Endodermal cell (in vitro differentiated cells): ENCODE data around the gene BICD1. TPM values are rescaled to one million over a fixed set of nuclear protein-coding genes. Genes with fewer than 3 reads are reported as not detected.

ENCODE experiments used
- DNase-seq: peaks from one replicate; pipeline ENCODE4 v3.0.0-alpha.2; 2017
- H3K27ac ChIP-seq: 2 replicates; pipeline ENCODE4 v1.5.1; 2013; ENCODE audit warnings: mild to moderate bottlenecking, low read depth, low read length, moderate library complexity
- H3K27me3 ChIP-seq: 2 replicates; pipeline ENCODE4 v1.6.1; 2013; ENCODE audit warnings: mild to moderate bottlenecking, low read length, moderate library complexity; ENCODE audit not compliant: insufficient read depth, control insufficient read depth, poor library complexity, severe bottlenecking
- H3K36me3 ChIP-seq: 2 replicates; pipeline ENCODE4 v1.7.0; 2013; ENCODE audit warnings: mild to moderate bottlenecking, low read length, moderate library complexity; ENCODE audit not compliant: control insufficient read depth, insufficient read depth
- H3K4me1 ChIP-seq: one replicate; pipeline ENCODE4 v1.7.0; 2013; ENCODE audit warnings: low read length; ENCODE audit not compliant: control insufficient read depth, insufficient read depth
- H3K4me3 ChIP-seq: 2 replicates; pipeline ENCODE4 v1.5.1; 2013; ENCODE audit warnings: mild to moderate bottlenecking, low read length, moderate library complexity
- H3K9ac ChIP-seq: 2 replicates; pipeline ENCODE4 v1.6.1; 2013; ENCODE audit warnings: mild to moderate bottlenecking, low read length, moderate library complexity; ENCODE audit not compliant: poor library complexity, severe bottlenecking; ENCODE audit errors: extremely low read depth
- H3K9me3 ChIP-seq: 2 replicates; pipeline ENCODE4 v1.6.1; 2013; ENCODE audit warnings: mild to moderate bottlenecking, low read length, moderate library complexity; ENCODE audit not compliant: control insufficient read depth
- H3K27ac Mint-ChIP-seq: 2 replicates; pipeline ENCODE4 v1.8.0; 2020; ENCODE audit warnings: mixed read lengths
- H3K27me3 Mint-ChIP-seq: 2 replicates; pipeline ENCODE4 v1.8.0; 2021; ENCODE audit warnings: mild to moderate bottlenecking, mixed read lengths; ENCODE audit not compliant: insufficient read depth
- H3K36me3 Mint-ChIP-seq: 2 replicates; pipeline ENCODE4 v1.8.0; 2020; ENCODE audit warnings: low read depth, mixed read lengths
- H3K4me1 Mint-ChIP-seq: 2 replicates; pipeline ENCODE4 v1.8.0; 2020; ENCODE audit warnings: mixed read lengths
- H3K4me3 Mint-ChIP-seq: 2 replicates; pipeline ENCODE4 v1.8.0; 2020; ENCODE audit warnings: mild to moderate bottlenecking, moderate library complexity, mixed read lengths
- H3K9me3 Mint-ChIP-seq: 2 replicates; pipeline ENCODE4 v1.8.0; 2020; ENCODE audit warnings: mild to moderate bottlenecking, mixed read lengths
- WGBS, 2 experiments: methylation state at CpG; one replicate each; pipeline versions ENCODE4 v1.1.5 to v1.1.7; 2013; ENCODE audit warnings: missing lambda C conversion rate in 2 of 2, mixed read lengths in 1 of 2; ENCODE audit not compliant: insufficient coverage in 1 of 2, insufficient read length in 1 of 2; 5-methylcytosine and 5-hydroxymethylcytosine counted together
- total RNA-seq, 2 donors: library from RNA; stranded (reverse); fragmentation: NEBNext Ultra II Directional in 1 of 2; extraction: Animal tissue kit (Norgen Biotek cat#: 25700) in 1 of 2; gene quantifications; 2 replicates in 1 of 2; 3 replicates in 1 of 2; pipeline ENCODE4 v1.2.1, GENCODE V29; 2021
- TF ChIP-seq, protein P1 (sequence below): fragments of 200-600 bp; sonication (generic); conservative IDR thresholded peaks from 2 replicates; pipeline ENCODE4 v1.5.0; 2021; ENCODE audit warnings: antibody characterized with exemption, mild to moderate bottlenecking

BICD1 gene
- total RNA-seq, 2 donors from 2014 or later, result 56.0 to 101 TPM

DNA sequence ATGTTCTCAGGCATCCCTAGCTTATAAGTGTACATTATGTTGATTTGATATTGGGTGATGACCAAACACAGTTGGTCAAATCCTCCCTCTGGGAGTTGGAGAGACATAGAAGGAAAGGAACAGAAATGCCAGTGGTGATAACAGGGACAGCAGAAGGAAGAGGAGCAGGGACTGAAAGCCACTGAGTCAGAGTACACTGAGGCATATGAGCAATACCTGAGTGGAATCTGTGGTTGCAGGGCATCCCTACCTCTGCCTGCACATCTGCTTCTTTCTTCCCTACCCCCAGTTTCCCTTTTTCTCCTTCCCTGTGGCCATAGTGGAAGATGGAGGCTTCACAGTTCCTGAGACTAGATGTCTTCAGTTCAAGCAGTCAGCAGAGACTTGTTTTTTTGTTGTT is 44.9 kb downstream of the BICD1 start:
- H3K27me3 Mint-ChIP-seq, result no peaks in the 10 kb centered on the region
- Histone ChIP-seq H3K27ac (no peak overlapping the region), H3K4me1 (peaks cover 6% of the 10 kb centered on the region), H3K4me3 (no peak overlapping the region), H3K27me3 (no peaks in the 10 kb centered on the region), H3K36me3 (peaks cover 3% of the 10 kb centered on the region), H3K9me3 (no peaks in the 10 kb centered on the region), H3K9ac (no peak overlapping the region)
- H3K9me3 Mint-ChIP-seq, result peaks cover 12% of the 10 kb centered on the region
- H3K4me3 Mint-ChIP-seq, result no peak overlapping the region
- peaks cover 27% of the 10 kb centered on the region for H3K36me3 Mint-ChIP-seq
- DNase-seq, result no peak
- peak overlapping the region; percentile 10 for H3K27ac Mint-ChIP-seq
- TF ChIP-seq, protein P1, sequence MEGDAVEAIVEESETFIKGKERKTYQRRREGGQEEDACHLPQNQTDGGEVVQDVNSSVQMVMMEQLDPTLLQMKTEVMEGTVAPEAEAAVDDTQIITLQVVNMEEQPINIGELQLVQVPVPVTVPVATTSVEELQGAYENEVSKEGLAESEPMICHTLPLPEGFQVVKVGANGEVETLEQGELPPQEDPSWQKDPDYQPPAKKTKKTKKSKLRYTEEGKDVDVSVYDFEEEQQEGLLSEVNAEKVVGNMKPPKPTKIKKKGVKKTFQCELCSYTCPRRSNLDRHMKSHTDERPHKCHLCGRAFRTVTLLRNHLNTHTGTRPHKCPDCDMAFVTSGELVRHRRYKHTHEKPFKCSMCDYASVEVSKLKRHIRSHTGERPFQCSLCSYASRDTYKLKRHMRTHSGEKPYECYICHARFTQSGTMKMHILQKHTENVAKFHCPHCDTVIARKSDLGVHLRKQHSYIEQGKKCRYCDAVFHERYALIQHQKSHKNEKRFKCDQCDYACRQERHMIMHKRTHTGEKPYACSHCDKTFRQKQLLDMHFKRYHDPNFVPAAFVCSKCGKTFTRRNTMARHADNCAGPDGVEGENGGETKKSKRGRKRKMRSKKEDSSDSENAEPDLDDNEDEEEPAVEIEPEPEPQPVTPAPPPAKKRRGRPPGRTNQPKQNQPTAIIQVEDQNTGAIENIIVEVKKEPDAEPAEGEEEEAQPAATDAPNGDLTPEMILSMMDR, result no peak
- H3K4me1 Mint-ChIP-seq, result peaks cover 22% of the 10 kb centered on the region

DNA sequence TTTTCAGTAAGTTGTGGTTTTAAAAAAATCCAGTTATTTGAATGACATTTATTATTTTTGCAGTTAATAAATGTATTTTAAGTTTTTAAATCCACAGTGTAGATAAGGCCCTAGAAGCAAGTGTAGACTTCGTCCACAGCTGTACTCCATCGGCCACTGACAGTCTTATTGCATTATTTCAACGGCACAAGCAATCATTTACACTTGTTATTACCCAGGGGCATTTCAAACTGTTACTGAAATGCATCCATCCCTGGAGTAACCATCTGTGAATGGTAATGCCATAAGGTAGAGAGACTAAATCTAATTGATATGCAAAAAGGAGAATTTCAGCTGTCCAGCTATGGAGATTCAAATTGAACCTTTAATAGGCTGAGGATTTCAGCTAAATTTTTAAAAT is 48.4 kb downstream of the BICD1 start:
- H3K27ac ChIP-seq, result no peak overlapping the region
- H3K9ac ChIP-seq, result no peak overlapping the region
- H3K4me1 ChIP-seq, result peaks cover 6% of the 10 kb centered on the region
- H3K4me3 ChIP-seq, result no peak overlapping the region
- no peaks in the 10 kb centered on the region for H3K9me3 ChIP-seq
- no peak for DNase-seq
- Mint-ChIP-seq H3K27ac (no peak overlapping the region), H3K9me3 (peaks cover 2% of the 10 kb centered on the region), H3K36me3 (peaks cover 17% of the 10 kb centered on the region), H3K4me1 (peaks cover 37% of the 10 kb centered on the region), H3K27me3 (no peaks in the 10 kb centered on the region), H3K4me3 (no peak overlapping the region)
- WGBS, 2 experiments, result 88% methylated on average over 3 of the region's 3 CpGs; no CpG with 5 or more reads in 1 of the 2 experiments
- TF ChIP-seq, protein P1, result no peak
- H3K36me3 ChIP-seq, result no peaks in the 10 kb centered on the region
- H3K27me3 ChIP-seq, result no peaks in the 10 kb centered on the region

DNA sequence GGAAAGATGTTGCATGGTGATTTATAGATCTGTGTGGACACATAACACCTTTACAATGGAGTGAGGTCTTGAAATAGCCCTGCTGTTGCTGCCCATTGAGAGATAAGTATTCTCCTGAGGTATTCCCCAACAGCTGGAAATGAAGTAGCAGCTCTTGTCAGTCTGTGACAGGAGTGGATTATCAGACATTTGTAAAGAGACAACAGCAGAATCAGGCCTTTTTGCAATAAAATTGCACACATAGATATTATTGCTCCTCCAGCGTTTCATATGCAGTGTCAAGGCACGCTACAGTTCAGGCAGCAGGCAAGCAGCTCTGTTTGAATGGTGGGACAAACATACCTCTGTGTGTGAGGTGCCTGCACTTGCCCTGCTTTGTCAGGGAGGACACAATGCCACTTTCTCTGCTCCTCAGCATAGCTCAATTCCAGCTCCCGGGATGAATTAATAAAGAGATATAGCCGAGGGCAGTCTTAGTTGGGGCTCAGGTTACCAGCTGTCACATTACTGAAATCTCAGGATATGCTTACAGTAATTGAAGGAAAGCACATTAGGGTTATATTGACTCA is 49.4 kb downstream of the BICD1 start:
- Histone ChIP-seq H3K9ac (no peak overlapping the region), H3K27me3 (no peaks in the 10 kb centered on the region), H3K27ac (peak overlapping the region; percentile 73), H3K36me3 (no peaks in the 10 kb centered on the region), H3K4me3 (no peak overlapping the region), H3K4me1 (peaks cover 6% of the 10 kb centered on the region), H3K9me3 (no peaks in the 10 kb centered on the region)
- Mint-ChIP-seq H3K9me3 (no peaks in the 10 kb centered on the region), H3K4me3 (no peak overlapping the region), H3K4me1 (peaks cover 38% of the 10 kb centered on the region), H3K36me3 (peaks cover 7% of the 10 kb centered on the region), H3K27ac (no peak overlapping the region), H3K27me3 (no peaks in the 10 kb centered on the region)
- TF ChIP-seq, protein P1, result no peak
- WGBS, 2 experiments, result 72 to 73% methylated on average over 4 of the region's 4 CpGs
- peak; percentile 61 for DNase-seq
